Prostate gland (tissue), 2 donors: ENCODE data around the gene SLC39A12. TPM values are rescaled to one million over a fixed set of nuclear protein-coding genes. Genes with fewer than 3 reads are reported as not detected.
A peak's percentile ranks its signal among the peaks of the same experiment; 100 is the strongest.

Source experiments
- DNase-seq: peaks from one replicate; pipeline ENCODE4 v3.0.0-alpha.2; 2019; ENCODE audit warnings: low spot score
- H3K27ac ChIP-seq, 2 donors: fragments of 200-600 bp; sonication (generic); 2 replicates each; pipeline ENCODE4 v1.5.1; 2017 to 2019
- H3K27me3 ChIP-seq: fragments of 200-600 bp; sonication (generic); replicated peaks from 2 replicates; pipeline ENCODE4 v1.5.1; 2019; ENCODE audit not compliant: insufficient read depth
- H3K36me3 ChIP-seq, 2 donors: fragments of 200-600 bp; sonication (generic); 1 replicate in 1 of 2; 2 replicates in 1 of 2; pipeline versions ENCODE4 v1.5.1 to v1.8.1; 2017 to 2019
- H3K4me1 ChIP-seq: fragments of 200-600 bp; sonication (generic); replicated peaks from 2 replicates; pipeline ENCODE4 v1.5.1; 2019
- H3K4me3 ChIP-seq, 2 donors: fragments of 200-600 bp; sonication (generic); 2 replicates each; pipeline ENCODE4 v1.5.1; 2017 to 2019
- H3K9me3 ChIP-seq: fragments of 200-600 bp; sonication (generic); 2 replicates; pipeline ENCODE4 v1.5.1; 2017
- CTCF ChIP-seq, 4 experiments: fragments of 200-600 bp in 2 of 4; fragments of 450-650 bp in 2 of 4; sonication (generic) in 2 of 4; IDR thresholded peaks; 1 replicate in 3 of 4; 2 replicates in 1 of 4; pipeline ENCODE4 v1.5.1; 2016 to 2019; ENCODE audit warnings: antibody characterized with exemption in 4 of 4, mild to moderate bottlenecking in 2 of 4, moderate library complexity in 2 of 4
- POLR2A ChIP-seq: fragments of 450-650 bp; IDR thresholded peaks from one replicate; pipeline ENCODE4 v1.6.1; 2016; ENCODE audit warnings: antibody characterized with exemption, mild to moderate bottlenecking
- POLR2AphosphoS5 ChIP-seq: sonication (generic); formaldehyde crosslinking; IDR thresholded peaks from one replicate; pipeline ENCODE4 v1.6.1; 2017; ENCODE audit warnings: antibody characterized with exemption
- WGBS: methylation state at CpG from one replicate; pipeline ENCODE4 v1.1.5; 2018; 5-methylcytosine and 5-hydroxymethylcytosine counted together
- intact Hi-C: fragments of 100-400 bp; cut with DNase I; formaldehyde crosslinking; loops from one replicate; pipeline ENCODE4 v1.14.2; 2022
- total RNA-seq, 2 donors: library from RNA; depleted of rRNA; stranded (reverse); fragments of >200 nt; gene quantifications; one replicate each; pipeline ENCODE4 v1.1.0, GENCODE V29; 2016

SLC39A12 gene
- total RNA-seq, 2 donors from 2014 or later: not detected

- no peak overlapping the region for H3K27ac ChIP-seq
- H3K27me3 ChIP-seq: no peaks in the 10 kb centered on the region
- no peak for TF ChIP-seq POLR2AphosphoS5
- no peak for TF ChIP-seq POLR2A
- no peak for TF ChIP-seq CTCF (IDR thresholded peaks at IDR 0.05)
- no peak overlapping the region for H3K4me3 ChIP-seq
- DNase-seq: no peak
- H3K36me3 ChIP-seq: no peaks in the 10 kb centered on the region
- no peaks in the 10 kb centered on the region for H3K4me1 ChIP-seq
- 85% methylated on average over 4 of the region's 4 CpGs for WGBS
- intact Hi-C loops: no loop called here
- no peaks in the 10 kb centered on the region for H3K9me3 ChIP-seq
Observed at GRCh38 chr10:17915181-17915580, 36.5 kb upstream of the SLC39A12 start.

- H3K4me3 ChIP-seq: no peak overlapping the region
- 83% methylated on average over 12 of the region's 12 CpGs for WGBS
- intact Hi-C loops: no loop called here
- no peaks in the 10 kb centered on the region for H3K36me3 ChIP-seq
- no peak for DNase-seq
- no peaks in the 10 kb centered on the region for H3K9me3 ChIP-seq
- H3K4me1 ChIP-seq: no peaks in the 10 kb centered on the region
- H3K27me3 ChIP-seq: no peaks in the 10 kb centered on the region
- no peak for TF ChIP-seq CTCF (IDR thresholded peaks at IDR 0.05)
- no peak for TF ChIP-seq POLR2A
- no peak for TF ChIP-seq POLR2AphosphoS5
- no peak overlapping the region for H3K27ac ChIP-seq
Observed at GRCh38 chr10:17918187-17918903, 33.4 kb upstream of the SLC39A12 start.

GRCh38 chr10:17921378-17921777 lies 30.3 kb upstream of the SLC39A12 start:
- Histone ChIP-seq H3K36me3 (no peaks in the 10 kb centered on the region), H3K4me3 (no peak overlapping the region), H3K27me3 (no peaks in the 10 kb centered on the region), H3K4me1 (no peaks in the 10 kb centered on the region), H3K9me3 (no peaks in the 10 kb centered on the region), H3K27ac (no peak overlapping the region)
- TF ChIP-seq CTCF (IDR thresholded peaks at IDR 0.05) (no peak), POLR2A (no peak), POLR2AphosphoS5 (no peak)
- intact Hi-C loops: no loop called here
- DNase-seq: no peak
- WGBS: 75% methylated on average over 3 of the region's 3 CpGs

- intact Hi-C loops: no loop called here
Observed at GRCh38 chr10:17923728-17924127, 28.0 kb upstream of the SLC39A12 start.

More at GRCh38 chr10:17923728-17924127, 28.0 kb upstream of the SLC39A12 start:
- Histone ChIP-seq H3K9me3 (no peaks in the 10 kb centered on the region), H3K4me3 (no peak overlapping the region), H3K36me3 (no peaks in the 10 kb centered on the region), H3K4me1 (no peaks in the 10 kb centered on the region), H3K27ac (no peak overlapping the region), H3K27me3 (no peaks in the 10 kb centered on the region)
- peak; percentile 69 for DNase-seq
- WGBS: 24% methylated on average over 4 of the region's 4 CpGs
- TF ChIP-seq POLR2AphosphoS5 (peak; percentile 83), CTCF (IDR thresholded peaks at IDR 0.05) (no peak), POLR2A (no peak)
